Gastroesophageal sphincter (tissue), 3 donors: ENCODE measurements around the gene IL23R.

Experiments
- EP300 ChIP-seq: sonication (generic); formaldehyde crosslinking; IDR thresholded peaks from one replicate; pipeline ENCODE4 v1.6.1; 2017; ENCODE audit warnings: antibody characterized with exemption, mild to moderate bottlenecking
- POLR2A ChIP-seq, 2 donors: fragments of 450-650 bp; IDR thresholded peaks; one replicate each; pipeline ENCODE4 v1.6.1; 2017; ENCODE audit warnings: antibody characterized with exemption in 2 of 2, mild to moderate bottlenecking in 2 of 2, moderate library complexity in 1 of 2
- POLR2AphosphoS5 ChIP-seq: sonication (generic); formaldehyde crosslinking; IDR thresholded peaks from one replicate; pipeline ENCODE4 v1.6.1; 2017; ENCODE audit warnings: antibody characterized with exemption
- TF ChIP-seq, protein P1 (sequence below), 4 experiments: fragments of 200-600 bp in 2 of 4; fragments of 450-650 bp in 2 of 4; sonication (generic) in 1 of 4; IDR thresholded peaks; one replicate each; pipeline ENCODE4 v1.5.1; 2017 to 2019; ENCODE audit warnings: antibody characterized with exemption in 4 of 4, mild to moderate bottlenecking in 2 of 4, moderate library complexity in 2 of 4

DNA sequence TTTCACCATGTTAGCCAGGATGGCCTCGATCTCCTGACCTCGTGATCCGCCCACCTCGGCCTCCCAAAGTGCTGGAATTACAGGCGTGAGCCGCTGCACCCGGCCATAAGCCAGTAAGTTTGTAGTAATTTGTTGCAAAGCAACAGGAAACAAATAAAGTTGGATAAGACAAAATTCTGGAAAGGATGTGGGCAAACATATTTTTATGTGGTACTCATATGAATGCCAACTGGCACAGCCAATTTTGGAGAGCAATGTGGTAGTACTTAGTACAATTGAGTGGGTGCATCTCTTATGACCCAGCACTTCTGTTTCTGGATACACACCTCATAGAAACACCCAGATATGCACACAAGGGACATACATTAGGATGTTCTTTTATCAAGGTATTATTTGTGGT, 133.0 kb downstream of the IL23R start:
- TF ChIP-seq, protein P1, sequence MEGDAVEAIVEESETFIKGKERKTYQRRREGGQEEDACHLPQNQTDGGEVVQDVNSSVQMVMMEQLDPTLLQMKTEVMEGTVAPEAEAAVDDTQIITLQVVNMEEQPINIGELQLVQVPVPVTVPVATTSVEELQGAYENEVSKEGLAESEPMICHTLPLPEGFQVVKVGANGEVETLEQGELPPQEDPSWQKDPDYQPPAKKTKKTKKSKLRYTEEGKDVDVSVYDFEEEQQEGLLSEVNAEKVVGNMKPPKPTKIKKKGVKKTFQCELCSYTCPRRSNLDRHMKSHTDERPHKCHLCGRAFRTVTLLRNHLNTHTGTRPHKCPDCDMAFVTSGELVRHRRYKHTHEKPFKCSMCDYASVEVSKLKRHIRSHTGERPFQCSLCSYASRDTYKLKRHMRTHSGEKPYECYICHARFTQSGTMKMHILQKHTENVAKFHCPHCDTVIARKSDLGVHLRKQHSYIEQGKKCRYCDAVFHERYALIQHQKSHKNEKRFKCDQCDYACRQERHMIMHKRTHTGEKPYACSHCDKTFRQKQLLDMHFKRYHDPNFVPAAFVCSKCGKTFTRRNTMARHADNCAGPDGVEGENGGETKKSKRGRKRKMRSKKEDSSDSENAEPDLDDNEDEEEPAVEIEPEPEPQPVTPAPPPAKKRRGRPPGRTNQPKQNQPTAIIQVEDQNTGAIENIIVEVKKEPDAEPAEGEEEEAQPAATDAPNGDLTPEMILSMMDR (IDR thresholded peaks at IDR 0.05): no peak
- TF ChIP-seq POLR2A (IDR thresholded peaks at IDR 0.05): no peak
- no peak for TF ChIP-seq EP300
- TF ChIP-seq POLR2AphosphoS5: no peak
